ENCODE results near the gene NOL11.
"Not testable (repeated sequence)": the region's sequence is repeated elsewhere in the genome, so short reads cannot be mapped to it uniquely, and the experiment has no call there.

NOL11 gene

DNA sequence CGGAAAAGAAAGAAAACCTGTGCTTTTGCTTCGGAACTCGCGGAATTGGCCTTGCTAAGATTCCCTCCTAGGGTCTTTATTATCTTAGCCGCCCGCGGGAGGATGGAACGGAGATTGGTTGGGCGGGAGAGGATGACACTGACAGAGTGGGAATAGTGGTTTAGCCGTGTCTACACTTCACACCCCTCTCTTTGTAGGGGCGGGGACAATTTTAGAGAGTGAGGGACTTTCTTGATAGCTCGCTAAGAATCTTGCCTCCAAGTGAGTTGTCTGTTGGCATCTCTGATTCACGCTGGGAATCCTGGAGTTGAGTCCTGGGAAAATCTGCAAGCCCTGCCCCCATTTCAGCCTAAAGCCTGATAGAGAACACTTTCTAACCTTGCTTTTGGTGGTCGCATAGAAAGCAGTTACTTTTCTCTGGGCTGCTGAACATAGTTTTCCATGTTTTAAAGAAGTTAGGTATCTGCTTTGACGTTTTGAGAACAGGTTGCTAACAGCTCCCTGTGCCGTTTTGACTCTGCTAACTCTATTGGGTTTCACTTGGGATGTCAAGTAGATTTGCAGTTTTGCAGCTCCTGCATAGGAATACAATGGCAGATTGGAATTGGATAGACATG is 697 bp downstream of the NOL11 start:
- H3K4me3 ChIP-seq (ENCODE audit: low read depth, low read length): peak overlapping the region; percentile 100
- no peak for DNase-seq (ENCODE audit: low read depth)
- TF ChIP-seq, protein P1, sequence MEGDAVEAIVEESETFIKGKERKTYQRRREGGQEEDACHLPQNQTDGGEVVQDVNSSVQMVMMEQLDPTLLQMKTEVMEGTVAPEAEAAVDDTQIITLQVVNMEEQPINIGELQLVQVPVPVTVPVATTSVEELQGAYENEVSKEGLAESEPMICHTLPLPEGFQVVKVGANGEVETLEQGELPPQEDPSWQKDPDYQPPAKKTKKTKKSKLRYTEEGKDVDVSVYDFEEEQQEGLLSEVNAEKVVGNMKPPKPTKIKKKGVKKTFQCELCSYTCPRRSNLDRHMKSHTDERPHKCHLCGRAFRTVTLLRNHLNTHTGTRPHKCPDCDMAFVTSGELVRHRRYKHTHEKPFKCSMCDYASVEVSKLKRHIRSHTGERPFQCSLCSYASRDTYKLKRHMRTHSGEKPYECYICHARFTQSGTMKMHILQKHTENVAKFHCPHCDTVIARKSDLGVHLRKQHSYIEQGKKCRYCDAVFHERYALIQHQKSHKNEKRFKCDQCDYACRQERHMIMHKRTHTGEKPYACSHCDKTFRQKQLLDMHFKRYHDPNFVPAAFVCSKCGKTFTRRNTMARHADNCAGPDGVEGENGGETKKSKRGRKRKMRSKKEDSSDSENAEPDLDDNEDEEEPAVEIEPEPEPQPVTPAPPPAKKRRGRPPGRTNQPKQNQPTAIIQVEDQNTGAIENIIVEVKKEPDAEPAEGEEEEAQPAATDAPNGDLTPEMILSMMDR (IDR thresholded peaks at IDR 0.05; ENCODE audit: control insufficient read depth, extremely low read depth, insufficient read depth): no peak

DNA sequence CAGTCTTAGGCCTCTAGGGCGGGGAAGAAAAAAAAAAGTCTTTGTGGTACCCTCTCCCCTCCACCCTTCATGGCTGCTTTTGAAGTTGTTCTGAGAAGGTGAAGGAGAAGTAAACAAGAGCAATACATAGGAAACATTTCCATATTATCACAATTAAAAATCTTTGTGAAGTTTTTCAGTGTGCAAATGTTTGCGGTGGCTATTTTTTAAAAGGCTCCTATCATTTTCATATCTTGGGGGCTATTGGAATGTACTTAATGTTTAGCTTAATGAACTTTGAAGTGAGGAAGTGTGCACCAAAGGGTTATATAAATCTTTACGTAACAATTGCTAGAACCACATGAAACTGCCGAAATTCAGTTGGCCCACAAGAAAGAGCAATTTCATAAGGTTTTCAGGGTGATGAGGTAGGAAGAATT is 7.6 kb downstream of the NOL11 start:
- TF ChIP-seq, protein P1 (IDR thresholded peaks at IDR 0.05; ENCODE audit: control insufficient read depth, extremely low read depth, insufficient read depth): no peak
- DNase-seq (ENCODE audit: low read depth): no peak
- H3K4me3 ChIP-seq (ENCODE audit: low read depth, low read length): no peak overlapping the region

DNA sequence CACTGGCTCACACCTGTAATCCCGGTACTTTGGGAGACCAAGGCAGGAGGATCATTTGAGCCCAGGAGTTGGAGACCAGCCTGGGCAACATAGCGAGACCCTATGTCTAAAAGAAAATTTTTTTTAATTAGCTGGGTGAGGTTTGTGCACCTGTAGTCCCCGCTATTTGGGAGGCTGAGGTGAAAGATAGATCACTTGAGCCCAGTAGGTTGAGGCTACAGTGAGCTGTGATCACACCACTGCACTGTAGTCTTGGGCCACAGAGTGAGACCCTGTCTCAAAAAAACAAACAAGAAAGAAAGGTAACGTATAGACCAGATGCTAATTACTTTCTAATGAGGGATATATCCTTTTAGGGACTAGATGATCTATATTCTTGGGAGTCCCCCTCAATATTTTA is 8.1 kb downstream of the NOL11 start:
- H3K4me3 ChIP-seq (ENCODE audit: low read depth, low read length): no peak overlapping the region
- TF ChIP-seq, protein P1 (IDR thresholded peaks at IDR 0.05; ENCODE audit: control insufficient read depth, extremely low read depth, insufficient read depth): no peak
- DNase-seq (ENCODE audit: low read depth): no peak

DNA sequence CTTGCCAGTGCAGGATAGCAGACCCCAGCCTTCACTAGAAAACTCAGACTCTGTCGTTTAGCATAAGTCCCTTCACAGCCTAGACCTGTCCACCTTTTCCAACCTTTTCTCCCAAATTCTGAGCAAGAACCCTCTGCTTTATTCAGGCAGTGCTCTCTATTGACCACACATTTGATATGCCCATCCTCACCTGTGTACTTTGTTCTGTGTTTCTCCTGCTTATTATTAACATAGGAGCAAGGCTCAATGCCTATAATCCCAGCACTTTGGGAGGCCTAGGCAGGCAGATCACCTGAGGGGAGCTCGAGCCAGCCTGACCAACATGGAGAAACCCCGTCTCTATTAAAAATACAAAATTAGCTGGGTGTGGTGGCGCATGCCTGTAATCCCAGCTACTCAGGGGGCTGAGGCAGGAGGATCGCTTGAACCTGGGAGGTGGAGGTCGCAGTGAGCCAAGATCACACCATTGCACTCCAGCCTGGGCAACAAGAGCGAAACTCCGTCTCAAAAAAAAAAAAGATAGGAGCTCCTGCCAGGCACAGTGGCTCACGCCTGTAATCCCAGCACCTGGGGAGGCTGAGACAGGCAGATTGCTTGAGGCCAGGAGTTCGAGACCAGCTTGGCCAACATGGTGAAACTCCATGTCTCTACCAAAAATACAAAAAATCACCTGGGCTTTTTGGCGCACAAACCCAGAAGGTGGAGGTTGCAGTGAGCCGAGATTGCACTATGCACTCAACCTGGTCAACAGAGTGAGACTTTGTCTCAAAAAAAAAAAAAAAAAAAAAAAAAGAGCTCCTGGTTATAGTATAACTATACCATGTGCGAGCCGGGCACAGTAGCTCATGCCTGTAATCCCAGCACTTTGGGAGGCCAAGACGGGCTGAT is 9.7 kb downstream of the NOL11 start:
- not testable (repeated sequence) for H3K4me3 ChIP-seq (ENCODE audit: low read depth, low read length); DNase-seq (ENCODE audit: low read depth)

DNA sequence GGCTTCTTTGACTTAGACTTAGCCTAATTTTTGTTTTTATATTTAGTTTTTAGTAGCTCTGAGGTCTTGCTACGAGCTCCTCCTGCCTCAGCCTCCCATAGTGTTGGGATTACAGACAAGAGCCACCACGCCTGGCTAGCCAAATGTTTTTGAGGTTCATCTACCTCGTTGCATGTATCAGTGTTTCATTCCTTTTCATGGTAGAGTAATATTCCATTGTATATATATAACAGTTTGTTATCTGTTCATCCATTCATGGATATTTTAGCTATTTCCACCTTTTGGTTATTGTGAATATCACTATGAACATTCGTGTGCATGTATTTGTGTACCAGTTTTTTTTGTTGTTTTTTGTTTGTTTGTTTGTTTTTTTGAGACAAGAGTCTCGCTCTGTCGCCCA is 12.2 kb downstream of the NOL11 start:
- H3K4me3 ChIP-seq (ENCODE audit: low read depth, low read length): no peak overlapping the region
- no peak for DNase-seq (ENCODE audit: low read depth)
- TF ChIP-seq, protein P1 (IDR thresholded peaks at IDR 0.05; ENCODE audit: control insufficient read depth, extremely low read depth, insufficient read depth): no peak

DNA sequence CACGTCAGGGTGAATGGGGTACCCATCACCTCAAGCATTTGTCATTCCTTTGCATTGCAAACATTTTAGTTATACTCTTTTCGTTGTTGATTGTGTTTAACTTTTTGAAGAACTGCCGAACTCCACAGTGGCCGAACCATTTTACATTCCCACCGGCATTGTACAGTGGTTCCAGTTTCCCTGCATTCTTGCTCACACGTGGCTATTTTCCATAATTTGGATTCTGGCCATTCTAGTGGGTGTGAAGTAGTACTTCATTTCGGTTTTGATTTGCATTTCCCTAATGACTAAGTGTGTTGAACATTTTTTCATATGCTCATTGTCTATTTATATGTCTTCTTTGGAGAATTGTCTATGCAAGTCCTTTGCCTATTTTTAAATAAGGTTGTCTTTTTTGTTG is 13.0 kb downstream of the NOL11 start:
- no peak overlapping the region for H3K4me3 ChIP-seq (ENCODE audit: low read depth, low read length)
- no peak for DNase-seq (ENCODE audit: low read depth)
- TF ChIP-seq, protein P1 (IDR thresholded peaks at IDR 0.05; ENCODE audit: control insufficient read depth, extremely low read depth, insufficient read depth): no peak

DNA sequence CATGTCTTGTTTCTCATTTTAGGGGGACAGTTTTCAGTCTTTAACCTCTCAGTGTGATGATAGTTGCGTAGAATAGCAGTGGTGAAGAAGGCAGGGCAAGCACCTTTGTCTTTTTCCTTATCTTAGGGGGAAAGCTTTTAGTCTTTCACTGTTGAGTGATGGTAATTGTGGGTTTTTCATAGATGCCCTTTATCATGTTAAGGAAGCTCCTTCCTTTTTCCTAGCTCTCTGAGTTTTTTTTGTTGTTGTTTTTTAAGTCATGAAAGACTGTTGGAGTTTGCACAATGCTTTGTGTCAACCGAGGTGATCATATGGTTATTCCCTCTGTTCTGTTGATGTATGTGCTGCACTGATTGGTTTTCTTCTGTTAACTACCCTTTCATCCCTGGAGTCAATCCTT is 15.7 kb downstream of the NOL11 start:
- TF ChIP-seq, protein P1 (IDR thresholded peaks at IDR 0.05; ENCODE audit: control insufficient read depth, extremely low read depth, insufficient read depth): no peak
- DNase-seq (ENCODE audit: low read depth): no peak
- no peak overlapping the region for H3K4me3 ChIP-seq (ENCODE audit: low read depth, low read length)

All from LNCaP clone FGC (cell line).